Tibial nerve (tissue), 3 donors: ENCODE measurements around the gene TMIGD1.

ENCODE experiments used
- CTCF ChIP-seq, 5 experiments: fragments of 200-600 bp in 3 of 5; fragments of 450-650 bp in 2 of 5; sonication (generic) in 3 of 5; IDR thresholded peaks; one replicate each; pipeline ENCODE4 v1.5.1; 2016 to 2019; ENCODE audit warnings: antibody characterized with exemption in 5 of 5, mild to moderate bottlenecking in 3 of 5, moderate library complexity in 2 of 5
- POLR2A ChIP-seq, 2 donors: fragments of 450-650 bp; IDR thresholded peaks; one replicate each; pipeline ENCODE4 v1.6.1; 2017; ENCODE audit warnings: antibody characterized with exemption in 2 of 2, mild to moderate bottlenecking in 2 of 2, moderate library complexity in 2 of 2

GRCh38 chr17:30316736-30317135 lies 17.1 kb downstream of the TMIGD1 start:
- TF ChIP-seq POLR2A (IDR thresholded peaks at IDR 0.05) (no peak), CTCF (IDR thresholded peaks at IDR 0.05) (no peak)
